ENCODE measurements around the gene TAS2R7.

TAS2R7 gene

DNA sequence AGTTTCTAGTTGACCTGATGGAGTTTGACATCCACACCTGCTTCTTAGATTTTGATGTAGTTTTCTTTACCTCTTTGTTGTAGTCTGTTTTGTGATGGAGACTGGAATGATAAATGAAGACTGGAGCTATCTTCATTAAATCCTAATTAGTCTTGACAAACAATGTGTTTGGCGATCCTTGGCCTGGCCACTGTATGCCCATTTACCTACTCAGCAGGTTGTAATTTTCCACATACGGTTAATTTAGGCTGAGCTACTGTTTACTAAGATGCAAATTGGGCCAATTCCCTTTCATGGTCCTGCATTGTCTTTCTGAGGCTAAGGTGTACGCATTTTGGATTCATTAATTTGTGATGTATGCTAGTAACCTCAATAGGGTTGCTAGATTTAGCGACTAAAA, at the start of gene TAS2R7:
TAS2R7 (minus strand) TSS at position 41 of the 400 bp plus-strand sequence. CDS start 57 bp downstream, outside the sequence.
- Mint-ChIP-seq H3K27ac (no peak within 1 kb of the TSS), H3K27me3 (no peaks in the 10 kb centered on the region)
- intact Hi-C loops (cut with micrococcal nuclease) = no loop called here

GRCh38 chr12:10851243-10851858, 48.9 kb upstream of the TAS2R7 start:
- H3K27ac Mint-ChIP-seq = no peak overlapping the region
- peaks cover 3% of the 10 kb centered on the region for H3K9me3 Mint-ChIP-seq
- H3K27me3 Mint-ChIP-seq = no peaks in the 10 kb centered on the region
- intact Hi-C loops (cut with micrococcal nuclease) = no loop called here
- H3K4me1 Mint-ChIP-seq (ENCODE audit: low read depth) = no peaks in the 10 kb centered on the region
- no peak overlapping the region for H3K4me3 Mint-ChIP-seq
- H3K36me3 Mint-ChIP-seq (ENCODE audit: low read depth) = peaks cover 32% of the 10 kb centered on the region

More for the DNA sequence above, at the start of gene TAS2R7:
- no peaks in the 10 kb centered on the region for H3K36me3 Mint-ChIP-seq (ENCODE audit: low read depth)
- no peak within 1 kb of the TSS for H3K4me3 Mint-ChIP-seq
- no peaks in the 10 kb centered on the region for H3K4me1 Mint-ChIP-seq (ENCODE audit: low read depth)
- H3K9me3 Mint-ChIP-seq = no peaks in the 10 kb centered on the region

DNA sequence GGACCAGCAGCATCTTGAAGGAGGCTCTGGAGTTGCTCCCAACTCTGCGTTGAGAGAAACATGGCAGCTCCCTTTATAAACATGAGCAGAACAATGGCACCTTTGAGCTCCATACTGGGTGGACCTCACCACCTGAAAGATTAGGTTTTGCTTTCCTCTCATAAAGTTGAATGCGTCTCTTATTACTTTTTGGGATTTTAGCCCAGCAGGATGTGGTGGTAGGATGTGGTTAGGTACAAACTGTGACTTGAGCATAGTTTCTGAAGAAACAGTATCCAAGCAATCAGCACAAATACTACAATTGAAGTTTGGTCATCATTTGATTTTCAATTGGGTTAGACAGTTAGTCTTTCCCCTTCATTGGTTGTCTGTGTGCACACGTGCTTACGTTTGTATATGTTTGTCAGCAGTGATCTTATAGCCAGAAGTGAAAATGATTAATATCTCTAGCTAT, 47.0 kb upstream of the TAS2R7 start, which contains the start of gene PRR4:
PRR4 (minus strand) TSS at position 51 of the 454 bp plus-strand sequence; CDS start at position 13, 38 bp downstream.
- no peaks in the 10 kb centered on the region for H3K4me1 Mint-ChIP-seq (ENCODE audit: low read depth)
- no peaks in the 10 kb centered on the region for H3K9me3 Mint-ChIP-seq
- peaks cover 25% of the 10 kb centered on the region for H3K36me3 Mint-ChIP-seq (ENCODE audit: low read depth)
- intact Hi-C loops (cut with micrococcal nuclease) = no loop called here
- no peak within 1 kb of the TSS for H3K27ac Mint-ChIP-seq
- no peak within 1 kb of the TSS for H3K4me3 Mint-ChIP-seq
- H3K27me3 Mint-ChIP-seq = no peaks in the 10 kb centered on the region

DNA sequence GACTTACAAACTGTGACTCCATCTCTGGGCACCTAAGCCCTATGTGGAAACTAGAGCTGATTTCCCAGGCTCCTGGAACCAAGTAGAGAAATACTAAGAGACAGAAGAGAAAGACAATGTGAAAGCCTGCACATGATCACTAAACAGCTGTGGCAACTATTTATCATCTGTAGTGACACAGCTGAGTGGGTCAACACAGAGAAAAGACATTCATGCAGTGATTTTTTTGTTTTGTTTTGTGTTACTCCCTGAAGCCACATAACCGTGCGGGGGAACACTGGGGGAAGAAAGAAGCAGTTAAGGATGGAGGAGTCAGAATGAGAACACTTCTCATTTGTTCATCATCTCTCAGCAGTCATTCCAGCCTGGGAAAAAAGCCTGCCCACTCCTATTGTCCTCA, 45.3 kb upstream of the TAS2R7 start:
- no peaks in the 10 kb centered on the region for H3K27me3 Mint-ChIP-seq
- H3K4me1 Mint-ChIP-seq (ENCODE audit: low read depth) = no peaks in the 10 kb centered on the region
- intact Hi-C loops (cut with micrococcal nuclease) = no loop called here
- no peaks in the 10 kb centered on the region for H3K9me3 Mint-ChIP-seq
- no peak overlapping the region for H3K27ac Mint-ChIP-seq
- H3K36me3 Mint-ChIP-seq (ENCODE audit: low read depth) = peaks cover 25% of the 10 kb centered on the region
- no peak overlapping the region for H3K4me3 Mint-ChIP-seq

DNA sequence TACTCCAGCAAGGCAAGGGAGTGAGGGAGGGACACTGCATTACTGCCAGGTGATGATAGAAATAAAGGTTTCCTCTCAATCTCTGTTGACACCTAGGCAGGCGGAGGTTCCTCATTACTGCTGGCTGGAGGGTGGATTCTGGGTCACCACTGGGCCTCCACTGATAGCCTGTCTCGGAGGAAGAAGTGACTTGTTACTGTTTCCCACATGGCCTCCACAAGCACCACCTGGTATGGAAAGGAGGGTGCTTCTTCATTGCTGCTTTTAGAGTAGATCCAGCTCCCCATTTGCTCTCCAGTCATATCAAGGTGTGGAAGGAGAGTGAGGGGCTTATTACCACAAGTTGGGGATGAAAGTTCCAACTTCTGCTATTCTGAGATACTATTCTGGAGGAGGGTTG, 40.4 kb upstream of the TAS2R7 start:
- Mint-ChIP-seq H3K27ac (no peak overlapping the region), H3K27me3 (no peaks in the 10 kb centered on the region), H3K4me1 (ENCODE audit: low read depth) (no peaks in the 10 kb centered on the region)

GRCh38 chr12:10838461-10838860, 36.0 kb upstream of the TAS2R7 start:
- Mint-ChIP-seq H3K9me3 (peaks cover 8% of the 10 kb centered on the region), H3K4me1 (ENCODE audit: low read depth) (no peaks in the 10 kb centered on the region), H3K27me3 (no peaks in the 10 kb centered on the region), H3K36me3 (ENCODE audit: low read depth) (no peaks in the 10 kb centered on the region), H3K27ac (no peak overlapping the region), H3K4me3 (no peak overlapping the region)
- intact Hi-C loops (cut with micrococcal nuclease) = no loop called here

More for the DNA sequence above, 40.4 kb upstream of the TAS2R7 start:
- Mint-ChIP-seq H3K36me3 (ENCODE audit: low read depth) (peaks cover 17% of the 10 kb centered on the region), H3K4me3 (no peak overlapping the region), H3K9me3 (no peaks in the 10 kb centered on the region)
- intact Hi-C loops (cut with micrococcal nuclease) = no loop called here

- Mint-ChIP-seq H3K36me3 (ENCODE audit: low read depth) (no peaks in the 10 kb centered on the region), H3K4me1 (ENCODE audit: low read depth) (no peaks in the 10 kb centered on the region), H3K27me3 (no peaks in the 10 kb centered on the region), H3K4me3 (no peak overlapping the region), H3K27ac (no peak overlapping the region), H3K9me3 (no peaks in the 10 kb centered on the region)
- intact Hi-C loops (cut with micrococcal nuclease) = no loop called here
These were observed 27.6 kb upstream of the TAS2R7 start for GRCh38 chr12:10829994-10830393.

- Mint-ChIP-seq H3K9me3 (no peaks in the 10 kb centered on the region), H3K4me3 (no peak within 1 kb of the TSS)
These were observed 23.8 kb upstream of the TAS2R7 start, which contains the start of gene TAS2R10 for GRCh38 chr12:10826258-10826657. TSS of gene TAS2R10 (minus strand) at chr12:10826358. CDS start at chr12:10826269, 89 bp downstream.

GRCh38 chr12:10824957-10825356, 22.5 kb upstream of the TAS2R7 start:
- Mint-ChIP-seq H3K27me3 (no peaks in the 10 kb centered on the region), H3K4me1 (ENCODE audit: low read depth) (no peaks in the 10 kb centered on the region), H3K9me3 (no peaks in the 10 kb centered on the region), H3K36me3 (ENCODE audit: low read depth) (no peaks in the 10 kb centered on the region), H3K4me3 (no peak overlapping the region), H3K27ac (no peak overlapping the region)
- intact Hi-C loops (cut with micrococcal nuclease) = no loop called here

More at GRCh38 chr12:10826258-10826657, 23.8 kb upstream of the TAS2R7 start, which contains the start of gene TAS2R10:
- Mint-ChIP-seq H3K27me3 (no peaks in the 10 kb centered on the region), H3K4me1 (ENCODE audit: low read depth) (no peaks in the 10 kb centered on the region), H3K36me3 (ENCODE audit: low read depth) (no peaks in the 10 kb centered on the region), H3K27ac (no peak within 1 kb of the TSS)
- intact Hi-C loops (cut with micrococcal nuclease) = no loop called here

DNA sequence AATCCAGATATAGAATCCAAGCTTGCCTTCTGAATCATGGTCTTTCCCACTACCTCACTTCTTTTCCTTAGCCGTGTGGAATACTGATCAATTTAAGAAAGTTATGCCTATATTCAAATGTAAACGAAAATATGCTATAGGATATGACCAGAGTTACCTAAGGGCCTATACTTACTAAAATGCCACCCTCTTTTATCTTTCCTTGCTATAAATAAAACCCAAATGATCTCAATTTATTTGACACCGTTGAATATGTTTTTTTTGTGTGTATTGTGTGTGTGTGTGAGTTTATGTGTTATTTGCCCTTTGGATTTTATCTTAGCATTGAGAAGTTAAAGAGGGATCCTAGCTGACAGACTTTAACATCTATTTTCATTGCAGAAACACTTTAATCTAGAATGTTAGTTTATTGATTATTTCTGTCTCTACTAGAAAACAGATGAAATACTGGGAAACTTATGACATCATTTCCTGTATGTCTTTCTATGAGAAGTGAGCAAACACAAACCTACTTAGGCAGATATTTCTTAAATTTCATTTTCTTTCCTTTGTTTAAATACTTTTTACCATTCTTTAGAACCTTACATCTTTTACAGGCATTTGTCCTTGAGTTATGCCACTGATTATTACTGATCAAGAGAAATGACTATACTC, 9.6 kb upstream of the TAS2R7 start:
- H3K27ac Mint-ChIP-seq = no peak overlapping the region
- H3K9me3 Mint-ChIP-seq = no peaks in the 10 kb centered on the region
- H3K4me3 Mint-ChIP-seq = no peak overlapping the region
- intact Hi-C loops (cut with micrococcal nuclease) = no loop called here
- no peaks in the 10 kb centered on the region for H3K36me3 Mint-ChIP-seq (ENCODE audit: low read depth)
- peaks cover 4% of the 10 kb centered on the region for H3K27me3 Mint-ChIP-seq
- H3K4me1 Mint-ChIP-seq (ENCODE audit: low read depth) = no peaks in the 10 kb centered on the region

DNA sequence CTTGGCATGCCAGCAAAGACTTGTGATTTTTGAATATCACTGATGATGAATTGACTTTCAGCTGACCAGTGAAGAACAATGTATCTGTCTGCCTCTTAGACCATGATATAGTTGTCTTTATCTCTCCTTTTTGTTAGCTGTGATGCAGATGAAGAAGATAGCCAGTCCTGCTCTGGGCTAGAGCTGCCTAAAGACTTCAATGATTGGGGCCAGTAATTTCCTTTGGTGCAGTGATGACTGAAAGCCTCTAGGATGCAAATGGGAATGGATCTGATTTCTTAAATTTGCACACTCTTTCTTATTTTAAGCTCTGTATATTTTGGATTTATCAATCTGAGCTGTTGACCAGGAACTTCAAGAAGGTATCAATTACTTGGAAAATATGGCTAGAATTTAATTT, 7.6 kb upstream of the TAS2R7 start, which contains the start of gene TAS2R9:
TAS2R9 (minus strand) TSS at position 101 of the 400 bp plus-strand sequence; CDS start at position 8, 93 bp downstream.
- intact Hi-C loops (cut with micrococcal nuclease) = no loop called here
- Mint-ChIP-seq H3K4me1 (ENCODE audit: low read depth) (no peaks in the 10 kb centered on the region), H3K36me3 (ENCODE audit: low read depth) (no peaks in the 10 kb centered on the region), H3K27me3 (peaks cover 4% of the 10 kb centered on the region), H3K9me3 (no peaks in the 10 kb centered on the region), H3K4me3 (no peak within 1 kb of the TSS), H3K27ac (no peak within 1 kb of the TSS)

DNA sequence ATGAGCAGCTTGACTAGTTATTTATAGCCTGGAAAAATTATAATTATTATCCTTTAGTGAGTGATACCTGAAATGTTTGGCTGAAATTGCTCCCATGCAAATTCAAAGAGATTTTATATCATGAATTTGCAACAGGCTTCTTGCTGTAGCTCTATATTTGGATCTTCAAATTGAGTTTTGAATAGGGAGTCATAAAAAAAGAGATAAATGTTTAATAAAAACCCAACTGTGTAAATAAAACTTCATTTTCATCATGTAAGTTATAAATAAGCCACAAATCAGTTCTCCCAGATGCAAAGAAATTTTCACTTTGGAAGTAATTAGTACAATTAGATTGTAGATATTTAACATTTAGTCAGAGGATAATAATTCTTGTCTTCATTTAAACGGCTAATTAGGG, 4.8 kb upstream of the TAS2R7 start, which contains the start of gene TAS2R8:
TAS2R8 (minus strand) TSS at position 101 of the 400 bp plus-strand sequence. CDS start 306 bp downstream, outside the sequence.
- no peaks in the 10 kb centered on the region for H3K4me1 Mint-ChIP-seq (ENCODE audit: low read depth)
- no peaks in the 10 kb centered on the region for H3K36me3 Mint-ChIP-seq (ENCODE audit: low read depth)

GRCh38 chr12:10801741-10802140, 686 bp downstream of the TAS2R7 start:
- no peak overlapping the region for H3K4me3 Mint-ChIP-seq
- H3K27me3 Mint-ChIP-seq = peaks cover 2% of the 10 kb centered on the region
- no peak overlapping the region for H3K27ac Mint-ChIP-seq
- intact Hi-C loops (cut with micrococcal nuclease) = no loop called here
- no peaks in the 10 kb centered on the region for H3K36me3 Mint-ChIP-seq (ENCODE audit: low read depth)
- no peaks in the 10 kb centered on the region for H3K9me3 Mint-ChIP-seq
- no peaks in the 10 kb centered on the region for H3K4me1 Mint-ChIP-seq (ENCODE audit: low read depth)

More for the DNA sequence above, 4.8 kb upstream of the TAS2R7 start, which contains the start of gene TAS2R8:
- intact Hi-C loops (cut with micrococcal nuclease) = no loop called here
- Mint-ChIP-seq H3K9me3 (no peaks in the 10 kb centered on the region), H3K4me3 (no peak within 1 kb of the TSS), H3K27me3 (no peaks in the 10 kb centered on the region), H3K27ac (no peak within 1 kb of the TSS)

DNA sequence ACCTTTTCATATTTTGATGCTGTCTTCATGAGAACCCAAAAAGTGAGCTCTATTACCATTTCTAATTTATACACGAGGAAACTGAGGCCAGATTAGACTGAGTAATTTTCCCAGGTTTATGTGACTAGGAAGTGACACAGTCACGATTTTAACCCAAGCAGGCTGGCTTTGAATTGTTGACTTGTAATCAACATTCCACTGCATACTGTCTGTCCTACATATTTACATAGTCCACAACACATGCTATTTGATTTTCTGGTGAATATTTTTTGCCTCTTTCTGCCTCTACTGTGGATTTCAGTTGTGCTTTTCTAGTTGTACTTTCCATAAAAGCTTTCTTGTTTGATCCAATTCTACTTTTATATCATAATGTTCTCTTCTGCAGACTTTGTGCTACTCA, 8.2 kb downstream of the TAS2R7 start:
- Mint-ChIP-seq H3K9me3 (no peaks in the 10 kb centered on the region), H3K36me3 (ENCODE audit: low read depth) (no peaks in the 10 kb centered on the region), H3K27ac (no peak overlapping the region), H3K27me3 (peaks cover 2% of the 10 kb centered on the region), H3K4me3 (no peak overlapping the region), H3K4me1 (ENCODE audit: low read depth) (no peaks in the 10 kb centered on the region)
- intact Hi-C loops (cut with micrococcal nuclease) = no loop called here

Measured in dendritic cell treated with granulocyte-macrophage colony-stimulating factor and Interleukin-4, amounts not matched to agents 40 ng/mL and 50 ng/mL, for 4 days (primary cell).